ENCODE results near the gene RANBP3. TPM values are rescaled to one million over a fixed set of nuclear protein-coding genes. Genes with fewer than 3 reads are reported as not detected.
"Not testable (repeated sequence)": the region's sequence is repeated elsewhere in the genome, so short reads cannot be mapped to it uniquely, and the experiment has no call there.

RANBP3 gene
- total RNA-seq, 4 donors from 2014 or later, result 58.9 to 175 (median 65.0) TPM

GRCh38 chr19:5880196-5880595, 97.7 kb downstream of the RANBP3 start:
- intact Hi-C loops (cut with DNase I; ENCODE audit: low total_unique reads), result no loop called here

DNA sequence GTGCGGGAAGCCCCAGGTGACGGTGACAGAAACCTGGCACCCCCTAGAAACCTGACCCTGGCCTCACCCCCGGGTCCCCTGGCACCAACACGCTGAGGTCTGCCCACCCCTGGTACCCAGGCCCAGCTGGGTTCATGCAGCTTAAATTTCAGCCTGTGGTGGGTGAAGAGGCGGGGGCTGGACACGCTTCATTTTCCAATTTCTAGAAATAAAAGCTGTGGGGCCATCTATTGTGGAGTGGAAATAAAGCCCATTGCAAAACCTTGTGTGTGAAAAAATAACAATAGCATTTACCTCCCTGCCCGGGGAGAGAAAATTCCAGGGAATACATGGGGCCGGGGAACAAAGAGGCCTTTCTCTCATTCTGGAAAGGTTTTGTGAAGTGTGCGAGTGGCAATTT, 100.1 kb downstream of the RANBP3 start:
- no peak overlapping the region for H3K4me3 ChIP-seq
- intact Hi-C loops (cut with DNase I; ENCODE audit: low total_unique reads) (no loop called here), in situ Hi-C loops (cut with MboI; ENCODE audit: low pct_ligation_motif_present in 1 of 4, low pct_unique_long_range_greater_than_20kb in 1 of 4, low sequenced_read_pairs in 3 of 4) (no loop called here)
- H3K9me3 ChIP-seq, result no peaks in the 10 kb centered on the region
- H3K27ac ChIP-seq, result no peak overlapping the region
- peaks cover 45% of the 10 kb centered on the region for H3K27me3 ChIP-seq
- no peaks in the 10 kb centered on the region for H3K36me3 ChIP-seq
- 75 to 87% methylated on average over 9 of the region's 9 CpGs for WGBS, 2 donors (ENCODE audit: low coverage in 1 of 2)
- peaks cover 12 to 15% (median 13%) of the 10 kb centered on the region in 4 donors for H3K4me1 ChIP-seq
- no peak for TF ChIP-seq POLR2A (IDR thresholded peaks at IDR 0.05)
- no peak for TF ChIP-seq EP300 (IDR thresholded peaks at IDR 0.05; ENCODE audit: low read depth)
- no peak for TF ChIP-seq POLR2AphosphoS5 (IDR thresholded peaks at IDR 0.05)
- TF ChIP-seq CTCF (IDR thresholded peaks at IDR 0.05), result no peak
- no peak for DNase-seq

More at GRCh38 chr19:5880196-5880595, 97.7 kb downstream of the RANBP3 start:
- peak overlapping the region; percentile 61 to 84 (median 75) for H3K27ac ChIP-seq
- in situ Hi-C loops (cut with MboI; ENCODE audit: low pct_ligation_motif_present in 1 of 4, low pct_unique_long_range_greater_than_20kb in 1 of 4, low sequenced_read_pairs in 3 of 4), result loop anchor here in 2 of 4 donors (10.0 kb wide), 2 partner anchors 65 to 75 kb away; partner anchors contain the start of gene NRTN (in 1 of the 2)
- WGBS, 2 donors (ENCODE audit: low coverage in 1 of 2), result 0 to 30% methylated on average over 1 to 6 of the region's 6 CpGs
- H3K4me1 ChIP-seq, result peaks cover 12 to 15% (median 13%) of the 10 kb centered on the region in 4 donors
- no peaks in the 10 kb centered on the region for H3K36me3 ChIP-seq
- no peaks in the 10 kb centered on the region for H3K9me3 ChIP-seq
- DNase-seq, result no peak
- H3K4me3 ChIP-seq, result no peak overlapping the region
- H3K27me3 ChIP-seq, result peaks cover 45% of the 10 kb centered on the region
- TF ChIP-seq POLR2A (IDR thresholded peaks at IDR 0.05) (no peak), POLR2AphosphoS5 (IDR thresholded peaks at IDR 0.05) (no peak)

GRCh38 chr19:5877427-5877826, 100.5 kb downstream of the RANBP3 start:
- H3K27me3 ChIP-seq, result peaks cover 44% of the 10 kb centered on the region
- in situ Hi-C loops (cut with MboI; ENCODE audit: low pct_ligation_motif_present in 1 of 4, low pct_unique_long_range_greater_than_20kb in 1 of 4, low sequenced_read_pairs in 3 of 4), result no loop called here
- no peaks in the 10 kb centered on the region for H3K9me3 ChIP-seq
- WGBS, 2 donors (ENCODE audit: low coverage in 1 of 2), result 82% methylated on average over 8 of the region's 8 CpGs; no CpG with 5 or more reads in 1 of the 2 donors
- H3K4me3 ChIP-seq, result no peak overlapping the region
- intact Hi-C loops (cut with DNase I; ENCODE audit: low total_unique reads), result no loop called here
- no peak for DNase-seq
- TF ChIP-seq POLR2A (IDR thresholded peaks at IDR 0.05) (no peak), CTCF (IDR thresholded peaks at IDR 0.05) (no peak), EP300 (IDR thresholded peaks at IDR 0.05; ENCODE audit: low read depth) (no peak), POLR2AphosphoS5 (IDR thresholded peaks at IDR 0.05) (no peak)
- peaks cover 12 to 15% (median 13%) of the 10 kb centered on the region in 4 donors for H3K4me1 ChIP-seq
- H3K27ac ChIP-seq, result no peak overlapping the region
- H3K36me3 ChIP-seq, result no peaks in the 10 kb centered on the region

DNA sequence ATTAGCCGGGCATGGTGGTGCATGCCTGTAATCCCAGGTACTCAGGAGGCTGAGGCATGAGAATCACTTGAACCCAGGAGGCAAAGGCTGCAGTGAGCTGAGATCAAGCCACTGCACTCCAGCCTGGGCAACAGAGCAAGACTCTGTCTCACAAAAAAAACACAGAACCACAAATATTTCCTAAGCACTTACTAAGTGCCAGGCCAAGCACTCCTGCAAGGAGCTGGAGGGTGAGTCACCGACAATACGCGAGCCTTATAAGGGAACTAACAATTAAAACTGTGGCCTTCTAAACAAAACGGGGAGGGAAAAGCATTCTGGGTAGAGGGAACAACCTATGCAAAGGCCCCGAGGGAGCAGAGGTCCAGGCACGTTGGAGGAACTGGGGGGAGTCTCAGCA, 103.4 kb downstream of the RANBP3 start:
- peaks cover 19% of the 10 kb centered on the region for H3K27me3 ChIP-seq
- H3K36me3 ChIP-seq; H3K4me1 ChIP-seq; DNase-seq; intact Hi-C loops (cut with DNase I; ENCODE audit: low total_unique reads); in situ Hi-C loops (cut with MboI; ENCODE audit: low pct_ligation_motif_present in 1 of 4, low pct_unique_long_range_greater_than_20kb in 1 of 4, low sequenced_read_pairs in 3 of 4); H3K4me3 ChIP-seq; H3K27ac ChIP-seq; H3K9me3 ChIP-seq: not testable (repeated sequence)
- WGBS, 2 donors (ENCODE audit: low coverage in 1 of 2), result 69 to 73% methylated on average over 7 of the region's 7 CpGs

GRCh38 chr19:5873617-5874199, 104.2 kb downstream of the RANBP3 start:
- H3K27ac ChIP-seq, result no peak overlapping the region
- DNase-seq, result no peak
- intact Hi-C loops (cut with DNase I; ENCODE audit: low total_unique reads), result no loop called here
- H3K4me1 ChIP-seq, result no peaks in the 10 kb centered on the region
- peaks cover 15% of the 10 kb centered on the region for H3K27me3 ChIP-seq
- no peak for TF ChIP-seq POLR2A (IDR thresholded peaks at IDR 0.05)
- no peak for TF ChIP-seq POLR2AphosphoS5 (IDR thresholded peaks at IDR 0.05)
- no peak for TF ChIP-seq CTCF (IDR thresholded peaks at IDR 0.05)
- TF ChIP-seq EP300 (IDR thresholded peaks at IDR 0.05; ENCODE audit: low read depth), result no peak
- H3K36me3 ChIP-seq, result no peaks in the 10 kb centered on the region
- 89% methylated on average over 12 of the region's 12 CpGs; no CpG with 5 or more reads in 1 of the 2 donors for WGBS, 2 donors (ENCODE audit: low coverage in 1 of 2)
- in situ Hi-C loops (cut with MboI; ENCODE audit: low pct_ligation_motif_present in 1 of 4, low pct_unique_long_range_greater_than_20kb in 1 of 4, low sequenced_read_pairs in 3 of 4), result no loop called here
- H3K9me3 ChIP-seq, result no peaks in the 10 kb centered on the region
- H3K4me3 ChIP-seq, result no peak overlapping the region
